Fibroblast of skin of right quadriceps (primary cell): ENCODE measurements around the gene SPON2.
"Not testable (repeated sequence)": the region's sequence is repeated elsewhere in the genome, so short reads cannot be mapped to it uniquely, and the experiment has no call there.

ENCODE experiments used
- DNase-seq: peaks from one replicate; pipeline ENCODE4 v3.0.0-alpha.2; 2013

Gene SPON2

DNA sequence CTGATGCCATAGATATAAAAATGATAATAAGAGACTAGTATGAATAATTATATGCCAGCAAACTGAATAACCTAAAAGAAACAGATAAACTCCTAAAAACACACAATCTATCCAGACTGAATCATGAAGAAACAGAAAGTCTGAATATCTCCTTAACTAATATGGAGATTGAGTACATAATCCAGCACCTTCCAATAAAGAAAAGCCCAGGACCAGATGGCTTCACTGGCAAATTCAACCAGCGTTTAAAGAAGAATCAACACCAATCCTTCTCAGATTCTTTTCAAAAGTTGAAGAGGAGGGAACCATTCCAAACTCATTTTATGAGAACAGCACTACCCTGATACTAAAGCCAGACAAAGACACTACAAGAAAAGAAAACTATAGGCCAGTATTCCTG, 32.5 kb downstream of the SPON2 start:
- no peak for DNase-seq

- DNase-seq = no peak
Observed at GRCh38 chr4:1137850-1138249, 34.5 kb downstream of the SPON2 start.

GRCh38 chr4:1137063-1137776, 35.2 kb downstream of the SPON2 start:
- DNase-seq = no peak

DNA sequence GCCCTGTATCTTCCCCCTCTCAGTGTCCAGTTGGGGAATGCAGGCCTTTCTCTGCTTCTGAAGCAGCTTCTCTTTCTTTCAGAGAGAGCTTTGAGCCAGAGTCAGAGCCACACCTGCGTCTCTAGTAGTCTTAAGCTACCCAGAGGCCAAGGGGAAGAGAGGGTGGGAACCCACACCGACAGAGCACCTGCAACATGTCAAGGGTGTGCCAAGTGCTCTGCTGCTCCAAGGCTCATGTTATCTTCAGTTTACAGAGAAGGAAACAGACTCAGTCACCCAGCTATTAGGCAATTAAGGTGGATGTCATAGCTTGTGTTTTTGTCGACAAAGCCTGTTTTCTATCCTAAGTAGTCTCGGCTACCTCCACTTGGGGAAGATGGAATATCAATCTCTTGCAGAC, 36.3 kb downstream of the SPON2 start:
- no peak for DNase-seq

GRCh38 chr4:1133033-1133432, 39.4 kb downstream of the SPON2 start:
- DNase-seq = no peak

DNA sequence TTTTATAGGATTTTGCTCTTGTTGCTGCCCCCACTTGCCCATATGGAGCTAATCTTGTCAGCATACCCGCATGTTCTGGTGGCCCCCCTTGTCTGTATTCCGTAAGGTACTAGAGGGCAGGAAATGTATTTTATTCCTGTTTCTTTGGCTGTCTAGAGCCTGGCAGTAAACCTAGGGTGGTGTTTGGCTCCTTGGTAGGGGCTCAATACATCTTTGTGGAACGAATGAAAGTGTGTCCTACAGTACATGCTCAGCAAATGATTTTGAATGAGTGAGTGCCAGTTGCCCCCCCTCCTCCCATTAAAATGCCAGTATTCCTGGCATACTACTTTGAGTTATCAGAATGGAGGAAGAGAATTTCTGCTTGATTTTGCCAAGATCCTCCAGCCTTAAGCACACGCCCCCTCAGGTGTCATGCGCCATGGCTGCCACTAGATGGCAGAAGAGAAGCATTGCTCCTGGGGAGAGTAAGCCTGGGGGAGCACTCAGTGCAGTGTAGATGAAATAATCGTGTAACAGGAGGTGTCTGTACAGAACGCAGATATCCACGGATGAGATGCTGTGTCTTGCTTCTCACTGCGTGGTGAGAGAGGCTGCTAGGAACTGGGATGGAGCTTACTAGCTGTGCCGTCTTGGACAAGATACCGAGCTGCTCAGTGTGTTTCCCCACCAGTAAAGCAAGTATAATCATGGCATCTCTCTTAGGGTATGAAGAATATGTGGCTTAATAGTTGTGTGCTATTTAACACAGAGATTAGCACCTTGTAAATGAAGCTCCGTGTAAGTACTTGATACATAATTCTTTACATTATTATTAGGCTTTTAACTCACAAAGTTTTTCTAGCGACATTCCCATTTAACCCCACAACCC, 41.8 kb downstream of the SPON2 start:
- DNase-seq = peak; percentile 69

- DNase-seq = peak; percentile 13
Observed at GRCh38 chr4:1126506-1126905, 45.9 kb downstream of the SPON2 start.

GRCh38 chr4:1125466-1125865, 46.9 kb downstream of the SPON2 start:
- not testable (repeated sequence) for DNase-seq

GRCh38 chr4:1124818-1125217, 47.6 kb downstream of the SPON2 start:
- DNase-seq = no peak

DNA sequence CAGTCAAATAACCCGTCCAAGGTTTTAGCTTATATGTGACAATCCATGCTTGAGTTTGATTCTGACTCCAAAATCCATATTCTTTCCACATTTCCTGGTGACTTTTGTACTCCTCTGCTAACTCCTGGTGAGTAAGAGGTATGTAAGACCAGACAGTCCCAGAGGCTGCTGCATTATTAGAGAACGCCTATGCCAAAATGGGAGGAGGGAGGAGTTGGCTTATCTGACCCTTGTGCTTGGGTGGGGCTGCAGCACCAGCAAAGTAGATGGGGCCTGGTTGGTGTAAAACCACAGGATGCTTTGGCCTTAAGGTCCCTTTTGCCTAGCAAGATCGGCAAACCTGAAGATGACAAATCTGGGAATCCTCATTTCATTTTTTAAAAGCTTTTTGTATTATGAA, 49.9 kb downstream of the SPON2 start:
- DNase-seq = no peak
